Psoas muscle (tissue), 8 donors: ENCODE data around the gene TNFAIP3. TPM values are rescaled to one million over a fixed set of nuclear protein-coding genes. Genes with fewer than 3 reads are reported as not detected.
"Not testable (repeated sequence)": the region's sequence is repeated elsewhere in the genome, so short reads cannot be mapped to it uniquely, and the experiment has no call there.

Experiments used
- ATAC-seq, 4 donors: fragments of 200-7000 bp; cut with Tn5 transposase; one replicate each; pipeline ENCODE4 v1.9.1; 2020; ENCODE audit warnings: moderate library complexity in 3 of 4, mild to moderate bottlenecking in 2 of 4
- DNase-seq, 2 donors: peaks; one replicate each; pipeline ENCODE4 v3.0.0-alpha.2; 2020
- H3K27ac ChIP-seq: fragments of 200-600 bp; one replicate; pipeline ENCODE4 v1.8.0; 2022
- H3K27me3 ChIP-seq, 3 donors: fragments of 200-600 bp in 1 of 3; one replicate each; pipeline versions ENCODE4 v1.6.1 to v1.8.0; 2013 to 2022; ENCODE audit warnings: low read length in 2 of 3, mild to moderate bottlenecking in 2 of 3, moderate library complexity in 1 of 3; ENCODE audit not compliant: insufficient read depth in 3 of 3
- H3K36me3 ChIP-seq, 2 donors: fragments of 200-600 bp in 1 of 2; one replicate each; pipeline versions ENCODE4 v1.6.1 to v1.8.0; 2013 to 2022; ENCODE audit warnings: low read depth in 1 of 2, mild to moderate bottlenecking in 1 of 2, moderate library complexity in 1 of 2; ENCODE audit not compliant: insufficient read depth in 1 of 2
- H3K4me1 ChIP-seq: fragments of 200-600 bp; one replicate; pipeline ENCODE4 v1.8.0; 2022
- H3K4me3 ChIP-seq: fragments of 200-600 bp; one replicate; pipeline ENCODE4 v1.8.0; 2022; ENCODE audit warnings: mild to moderate bottlenecking
- H3K9me3 ChIP-seq: fragments of 200-600 bp; one replicate; pipeline ENCODE4 v1.8.0; 2022
- CTCF ChIP-seq: fragments of 200-600 bp; IDR thresholded peaks from one replicate; pipeline ENCODE4 v1.8.0; 2022; ENCODE audit warnings: antibody characterized with exemption
- WGBS, 3 donors: extraction: QIAGEN DNeasy Blood & Tissue Kit; methylation state at CpG; one replicate each; pipeline versions ENCODE4 v1.1.6 to v1.1.7; 2013; 5-methylcytosine and 5-hydroxymethylcytosine counted together
- intact Hi-C, 2 donors: fragments of 100-400 bp; cut with DNase I; formaldehyde crosslinking; loops; one replicate each; pipeline versions ENCODE4 v1.11.0 to v1.14.2; 2022
- polyA plus RNA-seq, 3 donors: library from polyadenylated mRNA; stranded (reverse); fragments of 200-250 nt; gene quantifications; one replicate each; pipeline ENCODE4 v1.2.3, GENCODE V29; 2013
- total RNA-seq, 4 donors: library from RNA; stranded (reverse); fragmentation: NEBNext Ultra II Directional in 2 of 4; extraction: Animal tissue kit (Norgen Biotek cat#: 25700) in 2 of 4; gene quantifications; one replicate each; pipeline versions ENCODE4 v1.2.1 to v1.2.4, GENCODE V29; 2021 to 2023
- donor health status: healthy with polysubstance abuse.
- donor health status: DM: no; HTN: no; CAD: no; lungs with moderate emphysema.
- donor health status: Bipolar disorder and iron deficiency.
- donor health status: healthy.
- donor health status: DM: yes; HTN: yes; CAD: no.
- donor health status: DM: no; HTN: no; CAD: no.
- donor health status: DM: no; HTN: no; CAD: no.
- donor health status: DM: yes; HTN: yes; CAD: no.

The TNFAIP3 gene
- total and polyA plus RNA-seq, 7 donors, result 2.0 to 12.8 (median 4.3) TPM

GRCh38 chr6:137840252-137840651, 26.8 kb upstream of the TNFAIP3 start:
- intact Hi-C loops, result no loop called here
- Histone ChIP-seq H3K4me3 (no peak overlapping the region), H3K9me3 (no peaks in the 10 kb centered on the region), H3K27ac (no peak overlapping the region), H3K27me3 (no peaks in the 10 kb centered on the region), H3K4me1 (no peaks in the 10 kb centered on the region), H3K36me3 (no peaks in the 10 kb centered on the region)
- no peak for TF ChIP-seq CTCF
- ATAC-seq (no peak), DNase-seq (no peak)
- WGBS, 3 donors, result 93 to 100% (median 97%) methylated on average over 1 of the region's 1 CpG

GRCh38 chr6:137843211-137843610, 23.8 kb upstream of the TNFAIP3 start:
- Histone ChIP-seq H3K27me3 (no peaks in the 10 kb centered on the region), H3K27ac (no peak overlapping the region), H3K4me3 (no peak overlapping the region), H3K4me1 (no peaks in the 10 kb centered on the region), H3K36me3 (no peaks in the 10 kb centered on the region), H3K9me3 (no peaks in the 10 kb centered on the region)
- intact Hi-C loops, result no loop called here
- ATAC-seq (no peak), DNase-seq (no peak)
- TF ChIP-seq CTCF, result no peak

GRCh38 chr6:137844327-137844726, 22.7 kb upstream of the TNFAIP3 start:
- WGBS, 3 donors, result 66 to 78% (median 71%) methylated on average over 2 of the region's 2 CpGs
- H3K27ac ChIP-seq, H3K4me1 ChIP-seq, H3K36me3 ChIP-seq, H3K4me3 ChIP-seq, DNase-seq, ATAC-seq, H3K27me3 ChIP-seq, intact Hi-C loops, H3K9me3 ChIP-seq: not testable (repeated sequence)

- H3K9me3 ChIP-seq, H3K4me3 ChIP-seq, H3K36me3 ChIP-seq, H3K27ac ChIP-seq, H3K4me1 ChIP-seq, intact Hi-C loops, DNase-seq, H3K27me3 ChIP-seq, ATAC-seq: not testable (repeated sequence)
- 83 to 95% (median 83%) methylated on average over 7 of the region's 7 CpGs for WGBS, 3 donors
These were observed 22.3 kb upstream of the TNFAIP3 start for GRCh38 chr6:137844773-137845172.

GRCh38 chr6:137845460-137845859, 21.6 kb upstream of the TNFAIP3 start:
- H3K27ac ChIP-seq, result no peak overlapping the region
- no peak for ATAC-seq
- intact Hi-C loops, result no loop called here
- 91 to 94% (median 93%) methylated on average over 6 of the region's 6 CpGs for WGBS, 3 donors
- no peak overlapping the region for H3K4me3 ChIP-seq
- H3K27me3 ChIP-seq, result no peaks in the 10 kb centered on the region
- no peaks in the 10 kb centered on the region for H3K9me3 ChIP-seq
- DNase-seq, result no peak
- TF ChIP-seq CTCF, result no peak
- H3K36me3 ChIP-seq, result no peaks in the 10 kb centered on the region
- H3K4me1 ChIP-seq, result no peaks in the 10 kb centered on the region

- H3K36me3 ChIP-seq, result no peaks in the 10 kb centered on the region
- ATAC-seq, result no peak
- intact Hi-C loops, result loop anchor here in 1 of 2 donors (2.0 kb wide), 1 partner anchor 47 kb away; no protein-coding TSS in a partner anchor
- H3K9me3 ChIP-seq, result no peaks in the 10 kb centered on the region
- WGBS, 3 donors, result 79 to 91% (median 82%) methylated on average over 6 of the region's 6 CpGs
- no peak overlapping the region for H3K27ac ChIP-seq
- no peaks in the 10 kb centered on the region for H3K4me1 ChIP-seq
- DNase-seq, result no peak
- no peaks in the 10 kb centered on the region for H3K27me3 ChIP-seq
- no peak for TF ChIP-seq CTCF
- no peak overlapping the region for H3K4me3 ChIP-seq
These were observed 20.8 kb upstream of the TNFAIP3 start for GRCh38 chr6:137846274-137846673.
